Measurements from ENCODE around the gene ZHX3.

The ZHX3 gene

GRCh38 chr20:41168281-41169161 lies 149.0 kb downstream of the ZHX3 start:
- DNase-seq: no peak

- DNase-seq: no peak
Observed at GRCh38 chr20:41167481-41168253, 149.9 kb downstream of the ZHX3 start.

- no peak for DNase-seq
Observed at GRCh38 chr20:41167118-41167470, 150.4 kb downstream of the ZHX3 start.

GRCh38 chr20:41166201-41167117 lies 151.1 kb downstream of the ZHX3 start:
- DNase-seq: no peak

- DNase-seq: no peak
Observed at GRCh38 chr20:41165001-41165882, 152.3 kb downstream of the ZHX3 start.

- DNase-seq: no peak
Observed at GRCh38 chr20:41163821-41164220, 153.7 kb downstream of the ZHX3 start.

- DNase-seq: no peak
Observed at GRCh38 chr20:41162396-41162795, 155.1 kb downstream of the ZHX3 start.

- DNase-seq: no peak
Observed at GRCh38 chr20:41161886-41162285, 155.6 kb downstream of the ZHX3 start.

GRCh38 chr20:41160686-41161085 lies 156.8 kb downstream of the ZHX3 start:
- DNase-seq: no peak

- no peak for DNase-seq
Observed at GRCh38 chr20:41159547-41159946, 158.0 kb downstream of the ZHX3 start.

- DNase-seq: no peak
Observed at GRCh38 chr20:41158082-41158625, 159.4 kb downstream of the ZHX3 start.

- no peak for DNase-seq
Observed at GRCh38 chr20:41155261-41155660, 162.3 kb downstream of the ZHX3 start.

GRCh38 chr20:41154436-41155176 lies 162.9 kb downstream of the ZHX3 start:
- no peak for DNase-seq

GRCh38 chr20:41152108-41152757 lies 165.3 kb downstream of the ZHX3 start:
- no peak for DNase-seq

GRCh38 chr20:41151134-41151869 lies 166.2 kb downstream of the ZHX3 start:
- DNase-seq: no peak

- DNase-seq: no peak
Observed at GRCh38 chr20:41150664-41151063, 166.9 kb downstream of the ZHX3 start.

- no peak for DNase-seq
Observed at GRCh38 chr20:41148942-41149341, 168.6 kb downstream of the ZHX3 start.

GRCh38 chr20:41147767-41148191 lies 169.8 kb downstream of the ZHX3 start:
- DNase-seq: no peak

GRCh38 chr20:41145821-41146620 lies 171.5 kb downstream of the ZHX3 start:
- DNase-seq: no peak

Data from stimulated activated CD4-positive, alpha-beta T cell treated with anti-CD3 and anti-CD28 coated beads, Interleukin-1b, Interleukin-23, amount 100 ng/mL, for 48 hours (primary cell).